H9 (cell line): ENCODE measurements around the gene NAA20. TPM values are rescaled to one million over a fixed set of nuclear protein-coding genes. Genes with fewer than 3 reads are reported as not detected.

ENCODE experiments used
- DNase-seq: peaks from one replicate; pipeline ENCODE4 v3.0.0-alpha.2; 2017
- H2AFZ ChIP-seq: one replicate; pipeline ENCODE4 v1.6.1; 2013; ENCODE audit warnings: mild to moderate bottlenecking, low read length, control low read depth, moderate library complexity
- H2AK5ac ChIP-seq: 2 replicates; pipeline ENCODE4 v1.6.1; 2013; ENCODE audit warnings: low read length, control low read depth, mixed read lengths; ENCODE audit not compliant: insufficient read length
- H2BK120ac ChIP-seq: one replicate; pipeline ENCODE4 v1.6.1; 2013; ENCODE audit warnings: low read depth, mild to moderate bottlenecking, low read length, control low read depth, inconsistent platforms; ENCODE audit not compliant: poor library complexity, severe bottlenecking
- H2BK12ac ChIP-seq: 2 replicates; pipeline ENCODE4 v1.6.1; 2013; ENCODE audit warnings: low read length, control low read depth, mixed read lengths, low read depth; ENCODE audit not compliant: insufficient read length
- H2BK15ac ChIP-seq: 2 replicates; pipeline ENCODE4 v1.6.1; 2013; ENCODE audit warnings: low read depth, low read length, control low read depth
- H2BK20ac ChIP-seq: one replicate; pipeline ENCODE4 v1.6.1; 2013; ENCODE audit warnings: low read depth, mild to moderate bottlenecking, low read length, control low read depth, inconsistent platforms; ENCODE audit not compliant: poor library complexity, severe bottlenecking
- H2BK5ac ChIP-seq: 2 replicates; pipeline ENCODE4 v1.6.1; 2013; ENCODE audit warnings: low read length, control low read depth, mixed read lengths; ENCODE audit not compliant: insufficient read length
- H3K14ac ChIP-seq: 2 replicates; pipeline ENCODE4 v1.6.1; 2013; ENCODE audit warnings: low read length, control low read depth; ENCODE audit not compliant: insufficient read depth
- H3K18ac ChIP-seq: 2 replicates; pipeline ENCODE4 v1.6.1; 2013; ENCODE audit warnings: low read depth, mild to moderate bottlenecking, mixed read lengths, low read length, control low read depth; ENCODE audit not compliant: insufficient read length
- H3K23ac ChIP-seq: 2 replicates; pipeline ENCODE4 v1.6.1; 2013; ENCODE audit warnings: low read length, control low read depth, mixed read lengths, low read depth; ENCODE audit not compliant: insufficient read length
- H3K23me2 ChIP-seq: 2 replicates; pipeline ENCODE4 v1.6.1; 2013; ENCODE audit warnings: low read depth, mild to moderate bottlenecking, mixed read lengths, low read length, control low read depth; ENCODE audit not compliant: insufficient read length, poor library complexity, severe bottlenecking
- H3K27ac ChIP-seq: 2 replicates; pipeline ENCODE4 v1.5.1; 2013; ENCODE audit warnings: low read length, control low read depth, mixed read lengths, low read depth; ENCODE audit not compliant: insufficient read length
- H3K27me3 ChIP-seq: 2 replicates; pipeline ENCODE4 v1.6.1; 2013; ENCODE audit warnings: low read length, control low read depth, inconsistent platforms; ENCODE audit not compliant: insufficient read depth
- H3K4ac ChIP-seq: 2 replicates; pipeline ENCODE4 v1.6.1; 2013; ENCODE audit warnings: low read depth, mild to moderate bottlenecking, control low read depth, inconsistent platforms, low read length, moderate library complexity
- H3K4me1 ChIP-seq: 2 replicates; pipeline ENCODE4 v1.6.1; 2013; ENCODE audit warnings: low read length, control low read depth, inconsistent platforms; ENCODE audit not compliant: insufficient read depth
- H3K4me2 ChIP-seq: 2 replicates; pipeline ENCODE4 v1.6.1; 2013; ENCODE audit warnings: low read length, control low read depth, mixed read lengths; ENCODE audit not compliant: insufficient read length, insufficient read depth
- H3K56ac ChIP-seq: 2 replicates; pipeline ENCODE4 v1.6.1; 2013; ENCODE audit warnings: low read depth, mild to moderate bottlenecking, mixed read lengths, low read length, control low read depth; ENCODE audit not compliant: insufficient read length
- H3K79me1 ChIP-seq: 2 replicates; pipeline ENCODE4 v1.6.1; 2013; ENCODE audit warnings: low read depth, mild to moderate bottlenecking, moderate library complexity, low read length, control low read depth, inconsistent platforms; ENCODE audit not compliant: insufficient read depth, poor library complexity, severe bottlenecking
- H3K79me2 ChIP-seq: 2 replicates; pipeline ENCODE4 v1.6.1; 2013; ENCODE audit warnings: low read length, control low read depth, inconsistent platforms; ENCODE audit not compliant: insufficient read depth
- H3K9ac ChIP-seq: 2 replicates; pipeline ENCODE4 v1.6.1; 2013; ENCODE audit warnings: low read length, control low read depth, mixed read lengths; ENCODE audit not compliant: insufficient read length; ENCODE audit errors: extremely low read depth
- H3K9me3 ChIP-seq: one replicate; pipeline ENCODE4 v1.6.1; 2013; ENCODE audit warnings: low read depth, low read length, inconsistent platforms; ENCODE audit not compliant: control insufficient read depth
- H3T11ph ChIP-seq: one replicate; pipeline ENCODE4 v1.6.1; 2013; ENCODE audit warnings: mild to moderate bottlenecking, low read length, control low read depth, inconsistent platforms
- H4K20me1 ChIP-seq: one replicate; pipeline ENCODE4 v1.6.1; 2013; ENCODE audit not compliant: control insufficient read depth, insufficient read length, insufficient read depth
- H4K5ac ChIP-seq: 2 replicates; pipeline ENCODE4 v1.6.1; 2013; ENCODE audit warnings: low read depth, mild to moderate bottlenecking, mixed read lengths, low read length, control low read depth; ENCODE audit not compliant: insufficient read length
- H4K8ac ChIP-seq: replicated peaks from 2 replicates; pipeline ENCODE4 v1.6.1; 2013; ENCODE audit warnings: low read length, control low read depth, mixed read lengths, low read depth; ENCODE audit not compliant: insufficient read length
- H4K91ac ChIP-seq: 2 replicates; pipeline ENCODE4 v1.6.1; 2013; ENCODE audit warnings: low read depth, mild to moderate bottlenecking, moderate library complexity, mixed read lengths, low read length, control low read depth; ENCODE audit not compliant: insufficient read length
- H3K27ac Mint-ChIP-seq, 3 experiments: 2 replicates in 2 of 3; 3 replicates in 1 of 3; pipeline ENCODE4 v1.8.0; 2020 to 2021; ENCODE audit warnings: mixed read lengths in 3 of 3, mild to moderate bottlenecking in 1 of 3, moderate library complexity in 1 of 3
- H3K27me3 Mint-ChIP-seq: 2 replicates; pipeline ENCODE4 v1.8.0; 2021; ENCODE audit warnings: low read depth, mild to moderate bottlenecking, moderate library complexity, mixed read lengths
- H3K36me3 Mint-ChIP-seq, 3 experiments: 2 replicates in 2 of 3; 3 replicates in 1 of 3; pipeline ENCODE4 v1.8.0; 2020 to 2021; ENCODE audit warnings: low read depth in 3 of 3, mixed read lengths in 3 of 3; ENCODE audit not compliant: insufficient read depth in 1 of 3
- H3K4me1 Mint-ChIP-seq, 2 experiments: 2 replicates each; pipeline ENCODE4 v1.8.0; 2020; ENCODE audit warnings: mixed read lengths in 2 of 2
- H3K4me3 Mint-ChIP-seq, 2 experiments: 2 replicates in 1 of 2; 3 replicates in 1 of 2; pipeline ENCODE4 v1.8.0; 2020 to 2021; ENCODE audit warnings: mild to moderate bottlenecking in 2 of 2, mixed read lengths in 2 of 2, moderate library complexity in 1 of 2
- H3K9me3 Mint-ChIP-seq, 2 experiments: 2 replicates in 1 of 2; 3 replicates in 1 of 2; pipeline ENCODE4 v1.8.0; 2020; ENCODE audit warnings: mild to moderate bottlenecking in 2 of 2, mixed read lengths in 2 of 2, moderate library complexity in 1 of 2
- CTCF ChIP-seq: fragments of 200-600 bp; sonication (generic); conservative IDR thresholded peaks from 3 replicates; pipeline ENCODE4 v1.8.0; 2021; ENCODE audit warnings: antibody characterized with exemption, mild to moderate bottlenecking
- WGBS: extraction: QIAGEN DNeasy Blood & Tissue Kit; methylation state at CpG from one replicate; pipeline ENCODE4 v1.1.7; 2013; ENCODE audit warnings: missing lambda C conversion rate, low lambda C conversion rate, mixed read lengths; ENCODE audit not compliant: insufficient read length; ENCODE audit errors: extremely low coverage; 5-methylcytosine and 5-hydroxymethylcytosine counted together
- total RNA-seq: library from RNA; stranded (reverse); gene quantifications from 2 replicates; pipeline ENCODE4 v1.2.1, GENCODE V29; 2021

The NAA20 gene
- total RNA-seq, 1 experiment from 2014 or later = 48.1 TPM

GRCh38 chr20:19976595-19977372 is 40.4 kb upstream of the NAA20 start:
- peak overlapping the region in 2 of 3 experiments; percentile 40 to 62; a peak in 3 of 7 replicates for H3K27ac Mint-ChIP-seq
- H3K9me3 Mint-ChIP-seq = no peaks in the 10 kb centered on the region
- peaks cover 13 to 22% of the 10 kb centered on the region in 2 experiments for H3K4me1 Mint-ChIP-seq
- no peak overlapping the region for H3K4me2 ChIP-seq
- no peak overlapping the region for H3K18ac ChIP-seq
- no peaks in the 10 kb centered on the region for H3K9me3 ChIP-seq
- no peak for DNase-seq
- no peak overlapping the region for H4K5ac ChIP-seq
- no peak overlapping the region for H3K23ac ChIP-seq
- H3K27me3 Mint-ChIP-seq = no peaks in the 10 kb centered on the region; the same call in none of the 2 replicates
- no peak overlapping the region for H2BK20ac ChIP-seq
- H2BK15ac ChIP-seq = no peak overlapping the region
- no peaks in the 10 kb centered on the region for H3K27me3 ChIP-seq
- H3K4ac ChIP-seq = no peak overlapping the region
- no peak overlapping the region for H3K56ac ChIP-seq
- H4K20me1 ChIP-seq = peaks cover 3% of the 10 kb centered on the region
- no peak overlapping the region for H3K27ac ChIP-seq
- no peak overlapping the region for H2BK5ac ChIP-seq
- no peaks in the 10 kb centered on the region for H3K79me1 ChIP-seq
- no peak overlapping the region for H3K9ac ChIP-seq
- H3K79me2 ChIP-seq = no peaks in the 10 kb centered on the region
- H3K4me3 Mint-ChIP-seq = no peak overlapping the region
- no peak overlapping the region for H3K14ac ChIP-seq
- H3T11ph ChIP-seq = no peak overlapping the region
- H4K8ac ChIP-seq = no peak overlapping the region
- H3K4me1 ChIP-seq = peaks cover 4% of the 10 kb centered on the region; the same call in 1 of the 2 replicates
- H4K91ac ChIP-seq = no peak overlapping the region
- H2AK5ac ChIP-seq = no peak overlapping the region
- no CpG with 5 or more reads among the region's 8 CpGs for WGBS
- no peaks in the 10 kb centered on the region for H3K36me3 Mint-ChIP-seq
- H2BK120ac ChIP-seq = no peak overlapping the region
- no peak overlapping the region for H2AFZ ChIP-seq
- no peaks in the 10 kb centered on the region for H3K23me2 ChIP-seq
- no peak for TF ChIP-seq CTCF
- H2BK12ac ChIP-seq = no peak overlapping the region
